ENCODE results near the gene RBM33. TPM values are rescaled to one million over a fixed set of nuclear protein-coding genes. Genes with fewer than 3 reads are reported as not detected.
"Not testable (repeated sequence)": the region's sequence is repeated elsewhere in the genome, so short reads cannot be mapped to it uniquely, and the experiment has no call there.

The RBM33 gene
- total RNA-seq, 3 donors from 2014 or later, result 63.3 to 70.5 (median 66.4) TPM

- H3K27me3 Mint-ChIP-seq (ENCODE audit: low read depth), result peaks cover 6% of the 10 kb centered on the region
- H3K4me1 Mint-ChIP-seq (ENCODE audit: low read depth), result no peaks in the 10 kb centered on the region
- DNase-seq, result no peak
- ATAC-seq, result no peak
- H3K9me3 Mint-ChIP-seq, result no peaks in the 10 kb centered on the region
- H3K36me3 Mint-ChIP-seq (ENCODE audit: insufficient read depth), result peaks cover 3% of the 10 kb centered on the region
- no peak overlapping the region for H3K4me3 Mint-ChIP-seq
These were observed 31.8 kb upstream of the RBM33 start for GRCh38 chr7:155612658-155613057.

- DNase-seq; H3K4me3 Mint-ChIP-seq; H3K4me1 Mint-ChIP-seq (ENCODE audit: low read depth); H3K36me3 Mint-ChIP-seq (ENCODE audit: insufficient read depth); ATAC-seq; H3K27me3 Mint-ChIP-seq (ENCODE audit: low read depth); H3K9me3 Mint-ChIP-seq: not testable (repeated sequence)
These were observed 29.4 kb upstream of the RBM33 start for GRCh38 chr7:155615085-155615484.

GRCh38 chr7:155618708-155619633 is 25.5 kb upstream of the RBM33 start:
- Mint-ChIP-seq H3K4me3 (no peak overlapping the region), H3K27me3 (ENCODE audit: low read depth) (peaks cover 9% of the 10 kb centered on the region), H3K9me3 (no peaks in the 10 kb centered on the region), H3K4me1 (ENCODE audit: low read depth) (no peaks in the 10 kb centered on the region), H3K36me3 (ENCODE audit: insufficient read depth) (peaks cover 3% of the 10 kb centered on the region)
- no peak for ATAC-seq
- DNase-seq, result no peak

GRCh38 chr7:155619634-155620271 is 24.7 kb upstream of the RBM33 start:
- H3K4me3 Mint-ChIP-seq, result no peak overlapping the region
- no peak for ATAC-seq

DNA sequence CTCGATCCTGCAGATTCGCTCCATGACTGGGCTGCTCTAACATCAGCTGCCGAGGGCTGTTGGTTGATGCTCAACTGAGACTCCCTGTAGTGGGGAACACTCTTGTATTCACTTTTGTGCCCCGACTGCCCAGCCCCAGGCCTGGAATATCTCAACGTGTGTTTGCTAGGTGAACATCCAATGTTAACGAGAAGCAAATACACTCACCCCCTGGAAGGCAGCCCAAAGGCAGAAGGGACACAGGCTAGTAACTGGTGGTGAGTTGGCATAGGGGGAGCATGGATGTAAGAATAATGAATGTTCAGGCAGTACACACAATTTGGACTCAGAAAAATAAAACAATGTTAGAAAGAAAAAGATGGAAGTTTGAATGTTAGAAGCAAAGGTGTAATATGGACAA is 24.0 kb upstream of the RBM33 start:
- no peaks in the 10 kb centered on the region for H3K9me3 Mint-ChIP-seq
- peaks cover 3% of the 10 kb centered on the region for H3K36me3 Mint-ChIP-seq (ENCODE audit: insufficient read depth)
- ATAC-seq, result no peak
- no peak overlapping the region for H3K4me3 Mint-ChIP-seq
- peaks cover 9% of the 10 kb centered on the region for H3K27me3 Mint-ChIP-seq (ENCODE audit: low read depth)
- H3K4me1 Mint-ChIP-seq (ENCODE audit: low read depth), result no peaks in the 10 kb centered on the region
- no peak for DNase-seq

More at GRCh38 chr7:155619634-155620271, 24.7 kb upstream of the RBM33 start:
- no peak for DNase-seq
- H3K9me3 Mint-ChIP-seq, result no peaks in the 10 kb centered on the region
- H3K4me1 Mint-ChIP-seq (ENCODE audit: low read depth), result no peaks in the 10 kb centered on the region
- peaks cover 9% of the 10 kb centered on the region for H3K27me3 Mint-ChIP-seq (ENCODE audit: low read depth)
- peaks cover 3% of the 10 kb centered on the region for H3K36me3 Mint-ChIP-seq (ENCODE audit: insufficient read depth)

DNA sequence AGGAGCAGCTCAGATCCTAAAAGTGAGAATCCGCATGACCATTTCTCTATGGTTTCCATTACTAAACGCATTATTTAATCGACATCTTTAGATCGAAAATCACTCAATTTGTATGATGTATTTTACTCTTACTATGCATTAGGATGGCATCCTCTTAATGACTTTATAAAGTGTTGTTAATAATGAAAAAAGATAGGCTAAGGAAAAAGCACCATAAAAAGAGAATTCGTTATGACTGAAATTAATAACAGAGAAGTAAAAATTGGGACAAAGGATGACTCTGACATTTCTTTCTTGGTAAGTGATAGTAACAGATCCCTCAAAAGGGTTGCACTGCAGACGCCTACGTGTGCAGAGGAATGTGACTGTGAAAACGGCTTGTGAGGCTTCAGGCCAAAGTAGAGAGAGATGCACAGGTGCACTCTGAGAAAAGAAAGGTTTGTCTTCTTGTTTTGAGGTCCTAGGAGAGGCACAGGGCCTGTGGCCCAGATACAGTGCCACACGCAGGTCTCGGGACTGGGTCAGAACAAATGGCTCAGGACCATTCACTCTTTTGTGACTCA is 23.0 kb upstream of the RBM33 start:
- Mint-ChIP-seq H3K4me3 (no peak overlapping the region), H3K27me3 (ENCODE audit: low read depth) (peaks cover 9% of the 10 kb centered on the region), H3K9me3 (peaks cover under 1% of the 10 kb centered on the region), H3K36me3 (ENCODE audit: insufficient read depth) (peaks cover 3% of the 10 kb centered on the region), H3K4me1 (ENCODE audit: low read depth) (no peaks in the 10 kb centered on the region)
- ATAC-seq (no peak), DNase-seq (no peak)

- Mint-ChIP-seq H3K9me3 (peaks cover 10% of the 10 kb centered on the region), H3K36me3 (ENCODE audit: insufficient read depth) (peaks cover 3% of the 10 kb centered on the region), H3K4me1 (ENCODE audit: low read depth) (no peaks in the 10 kb centered on the region), H3K27me3 (ENCODE audit: low read depth) (peaks cover 9% of the 10 kb centered on the region), H3K4me3 (no peak overlapping the region)
- no peak for ATAC-seq
- no peak for DNase-seq
These were observed 20.0 kb upstream of the RBM33 start for GRCh38 chr7:155624412-155624811.

DNA sequence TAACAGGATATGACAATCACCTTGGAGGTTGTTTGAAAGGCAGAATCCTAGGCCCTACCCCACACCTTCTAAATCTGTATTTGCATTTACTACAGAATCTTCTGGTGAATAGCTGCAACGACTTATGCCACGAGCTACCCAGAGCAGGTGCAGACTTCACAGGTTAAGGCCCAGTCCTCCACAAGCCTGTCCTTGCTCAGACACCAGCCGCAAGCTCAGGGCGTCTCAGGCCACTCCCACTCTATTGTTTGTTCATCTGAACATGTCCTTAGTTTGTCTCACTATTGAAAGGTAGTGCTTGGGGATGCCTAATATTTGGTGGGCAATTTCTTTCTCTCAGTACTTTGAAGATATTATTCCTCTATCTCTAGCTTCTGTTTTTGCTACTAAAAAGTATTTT is 18.9 kb upstream of the RBM33 start:
- ATAC-seq (no peak), DNase-seq (no peak)
- Mint-ChIP-seq H3K4me1 (ENCODE audit: low read depth) (no peaks in the 10 kb centered on the region), H3K36me3 (ENCODE audit: insufficient read depth) (peaks cover 3% of the 10 kb centered on the region), H3K4me3 (no peak overlapping the region), H3K27me3 (ENCODE audit: low read depth) (peaks cover 9% of the 10 kb centered on the region), H3K9me3 (peaks cover 17% of the 10 kb centered on the region)

DNA sequence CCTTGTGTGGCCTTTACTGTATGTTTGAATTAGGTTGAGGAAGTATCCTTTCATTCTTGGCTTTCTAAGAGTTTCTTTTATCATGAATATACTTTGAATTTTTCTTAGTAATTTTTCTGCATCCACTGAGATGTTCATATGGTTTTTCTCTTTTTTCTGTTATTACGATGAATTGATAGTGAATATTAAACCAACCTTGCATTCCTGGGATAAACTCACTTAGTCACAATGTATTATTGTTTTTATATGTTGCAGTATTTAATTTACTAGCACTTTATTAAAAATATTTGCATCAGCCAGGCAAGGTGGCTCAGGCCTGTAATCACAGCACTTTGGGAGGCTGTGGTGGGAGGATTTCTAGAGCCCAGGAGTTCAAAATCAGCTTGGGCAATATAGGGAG is 15.3 kb upstream of the RBM33 start:
- Mint-ChIP-seq H3K9me3 (peaks cover 26% of the 10 kb centered on the region), H3K4me3 (no peak overlapping the region), H3K27me3 (ENCODE audit: low read depth) (no peaks in the 10 kb centered on the region), H3K4me1 (ENCODE audit: low read depth) (no peaks in the 10 kb centered on the region), H3K36me3 (ENCODE audit: insufficient read depth) (peaks cover 3% of the 10 kb centered on the region)
- DNase-seq, result no peak
- ATAC-seq, result no peak

DNA sequence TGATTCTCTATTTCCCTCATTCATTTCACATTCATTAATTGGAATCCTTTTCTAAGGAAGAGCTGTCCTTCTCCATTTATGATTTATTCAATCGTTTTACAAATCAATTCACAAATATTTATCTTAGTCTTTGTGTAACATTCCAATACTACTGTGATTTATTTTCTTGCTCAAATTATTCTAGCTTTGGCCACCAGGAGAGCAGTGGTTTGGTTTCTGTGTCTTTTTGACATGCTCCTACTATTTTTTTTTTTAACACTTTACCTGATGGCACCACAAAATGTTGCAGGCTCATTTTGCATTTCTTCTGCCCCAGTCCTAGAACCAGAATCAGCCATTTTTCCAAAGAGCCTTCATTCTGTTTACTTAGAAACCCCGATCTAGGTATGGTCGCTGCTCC is 13.3 kb upstream of the RBM33 start:
- DNase-seq (no peak), ATAC-seq (no peak)
- peaks cover 3% of the 10 kb centered on the region for H3K36me3 Mint-ChIP-seq (ENCODE audit: insufficient read depth)
- no peaks in the 10 kb centered on the region for H3K27me3 Mint-ChIP-seq (ENCODE audit: low read depth)
- H3K9me3 Mint-ChIP-seq, result peaks cover 33% of the 10 kb centered on the region
- H3K4me3 Mint-ChIP-seq, result no peak overlapping the region
- no peaks in the 10 kb centered on the region for H3K4me1 Mint-ChIP-seq (ENCODE audit: low read depth)

- H3K9me3 Mint-ChIP-seq, result peaks cover 35% of the 10 kb centered on the region
- no peak overlapping the region for H3K4me3 Mint-ChIP-seq
- ATAC-seq, result no peak
These were observed 8.6 kb upstream of the RBM33 start for GRCh38 chr7:155635817-155636216.

DNA sequence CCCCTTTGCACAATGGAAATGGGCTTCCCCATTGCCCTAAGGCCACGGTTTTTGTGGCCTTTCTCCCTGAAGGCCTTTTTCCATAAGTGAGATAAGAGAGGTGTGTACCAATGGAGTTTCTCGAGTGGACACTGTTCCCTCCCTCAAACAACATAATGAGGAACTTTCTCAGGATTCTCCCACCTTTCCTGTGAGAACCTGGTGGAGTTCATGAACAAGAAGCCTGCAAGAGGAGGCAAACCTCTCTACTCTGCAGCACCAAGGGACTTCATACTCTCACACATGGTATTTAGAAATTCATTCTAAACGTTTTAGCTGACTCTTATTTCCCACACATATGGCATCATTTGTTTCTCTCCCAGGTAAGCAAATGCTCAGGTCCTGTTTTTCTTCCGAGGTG is 7.3 kb upstream of the RBM33 start:
- peaks cover 35% of the 10 kb centered on the region for H3K9me3 Mint-ChIP-seq
- no peak overlapping the region for H3K4me3 Mint-ChIP-seq
- ATAC-seq, result no peak
- peaks cover 5% of the 10 kb centered on the region for H3K27me3 Mint-ChIP-seq (ENCODE audit: low read depth)
- H3K36me3 Mint-ChIP-seq (ENCODE audit: insufficient read depth), result peaks cover 28% of the 10 kb centered on the region
- DNase-seq, result no peak
- H3K4me1 Mint-ChIP-seq (ENCODE audit: low read depth), result no peaks in the 10 kb centered on the region

More at GRCh38 chr7:155635817-155636216, 8.6 kb upstream of the RBM33 start:
- H3K27me3 Mint-ChIP-seq (ENCODE audit: low read depth), result peaks cover 5% of the 10 kb centered on the region
- peaks cover 16% of the 10 kb centered on the region for H3K36me3 Mint-ChIP-seq (ENCODE audit: insufficient read depth)
- no peaks in the 10 kb centered on the region for H3K4me1 Mint-ChIP-seq (ENCODE audit: low read depth)
- DNase-seq, result no peak

DNA sequence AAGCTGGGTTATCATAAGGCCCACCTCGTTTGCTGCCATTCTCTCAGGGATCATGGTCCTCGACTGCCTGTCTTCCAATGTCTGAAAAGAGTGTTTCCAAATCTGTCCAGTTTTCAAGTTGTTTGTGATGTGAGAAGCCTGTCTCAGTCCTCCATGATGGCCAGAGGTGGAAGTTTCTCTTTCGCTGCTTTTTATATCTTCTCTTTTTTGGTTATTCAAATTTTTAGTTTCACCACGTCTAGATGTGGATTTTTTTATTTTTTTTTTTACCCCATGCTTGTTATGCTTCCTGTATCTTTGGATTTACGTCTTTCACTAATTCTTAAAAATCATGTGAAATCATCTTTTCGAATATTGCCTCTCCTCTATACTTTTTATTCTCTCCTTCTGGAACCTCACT is 6.1 kb upstream of the RBM33 start:
- Mint-ChIP-seq H3K9me3 (peaks cover 32% of the 10 kb centered on the region), H3K27me3 (ENCODE audit: low read depth) (peaks cover 5% of the 10 kb centered on the region), H3K4me3 (no peak overlapping the region), H3K36me3 (ENCODE audit: insufficient read depth) (peaks cover 30% of the 10 kb centered on the region), H3K4me1 (ENCODE audit: low read depth) (peaks cover 2% of the 10 kb centered on the region)
- no peak for DNase-seq
- ATAC-seq, result no peak

DNA sequence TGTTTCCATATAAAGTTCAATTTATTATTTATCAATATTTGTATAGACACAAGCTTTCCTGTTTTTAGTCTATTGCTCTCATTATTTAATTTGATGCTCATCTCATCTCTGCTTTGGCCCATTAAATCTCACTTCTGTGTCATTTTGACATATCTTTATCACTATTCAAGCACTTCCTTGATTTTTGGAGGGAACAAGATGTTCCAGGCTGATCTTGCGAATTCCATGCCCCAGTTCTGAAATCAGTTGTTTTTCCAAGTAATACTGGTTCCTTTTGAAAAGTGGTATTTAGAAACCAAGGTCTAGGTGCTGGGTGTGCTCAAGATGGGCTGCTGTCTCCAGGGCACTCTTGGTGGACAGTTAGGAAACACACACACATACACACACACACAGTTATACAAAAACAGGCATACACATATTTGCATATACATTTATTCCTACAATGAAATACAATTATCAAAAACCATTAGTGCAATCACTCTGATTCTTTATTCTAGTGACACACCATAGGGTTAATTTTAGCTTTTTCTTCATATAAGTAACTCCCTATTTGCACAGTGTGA is 4.4 kb upstream of the RBM33 start:
- Mint-ChIP-seq H3K4me1 (ENCODE audit: low read depth) (peaks cover 7% of the 10 kb centered on the region), H3K9me3 (peaks cover 27% of the 10 kb centered on the region), H3K4me3 (no peak overlapping the region), H3K27me3 (ENCODE audit: low read depth) (peaks cover 5% of the 10 kb centered on the region), H3K36me3 (ENCODE audit: insufficient read depth) (peaks cover 36% of the 10 kb centered on the region)
- no peak for ATAC-seq
- DNase-seq, result no peak

All from activated T-cell treated with anti-CD3 and anti-CD28 coated beads, Interleukin-2, amount 50 U/mL, for 4 hours (primary cell).